Effector CD8-positive, alpha-beta T cell (primary cell): ENCODE results near the gene ATF2.
"Not testable (repeated sequence)": the region's sequence is repeated elsewhere in the genome, so short reads cannot be mapped to it uniquely, and the experiment has no call there.

Experiments
- DNase-seq: peaks from one replicate; lab custom pipeline; 2025; lab: John Stamatoyannopoulos, UW

ATF2 gene

DNA sequence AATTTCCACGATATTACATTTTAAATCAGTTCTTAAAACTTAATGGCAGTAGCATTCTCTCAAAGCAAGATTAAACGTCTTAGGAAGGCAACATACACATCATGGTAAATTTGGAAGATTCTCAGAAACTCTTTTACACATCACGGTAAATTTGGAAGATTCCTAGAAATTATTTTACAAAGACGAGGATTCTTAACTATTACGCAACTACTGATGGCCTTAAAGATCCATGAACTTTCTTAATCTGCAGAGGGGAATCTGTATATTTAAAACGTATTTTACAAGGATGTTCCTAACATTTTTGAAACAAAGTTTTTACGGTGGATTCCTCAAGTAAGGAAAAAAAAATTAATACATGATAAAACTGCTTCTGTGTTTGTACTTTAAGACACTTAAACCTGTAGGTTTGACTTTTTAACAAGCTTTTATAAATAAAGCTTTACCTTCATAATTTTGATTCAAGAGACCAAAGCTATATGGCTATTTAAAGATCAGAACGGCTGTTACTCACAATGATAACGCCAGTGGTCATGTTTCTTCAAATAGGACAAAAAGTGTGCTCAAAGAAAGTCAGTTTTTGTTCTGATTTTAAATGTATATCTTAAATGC lies 1.7 kb downstream of the ATF2 start:
- no peak for DNase-seq

DNA sequence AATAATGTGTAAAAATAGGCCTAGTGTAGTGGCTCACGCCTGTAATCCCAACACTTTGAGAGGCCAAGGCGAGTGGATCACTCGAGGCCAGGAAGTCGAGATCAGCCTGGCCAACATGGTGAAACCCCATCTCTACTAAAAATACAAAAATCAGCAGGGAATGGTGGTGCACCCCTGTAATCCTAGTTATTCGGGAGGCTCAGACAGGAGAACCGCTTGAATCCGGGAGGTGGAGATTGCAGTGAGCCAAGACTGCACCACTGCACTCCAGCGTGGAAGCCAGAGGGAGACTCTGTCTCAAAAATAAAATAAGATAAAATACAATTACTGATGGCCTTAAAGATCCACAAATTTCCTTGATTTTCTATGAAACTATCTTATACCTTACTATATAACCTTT lies 3.8 kb downstream of the ATF2 start:
- DNase-seq: no peak

DNA sequence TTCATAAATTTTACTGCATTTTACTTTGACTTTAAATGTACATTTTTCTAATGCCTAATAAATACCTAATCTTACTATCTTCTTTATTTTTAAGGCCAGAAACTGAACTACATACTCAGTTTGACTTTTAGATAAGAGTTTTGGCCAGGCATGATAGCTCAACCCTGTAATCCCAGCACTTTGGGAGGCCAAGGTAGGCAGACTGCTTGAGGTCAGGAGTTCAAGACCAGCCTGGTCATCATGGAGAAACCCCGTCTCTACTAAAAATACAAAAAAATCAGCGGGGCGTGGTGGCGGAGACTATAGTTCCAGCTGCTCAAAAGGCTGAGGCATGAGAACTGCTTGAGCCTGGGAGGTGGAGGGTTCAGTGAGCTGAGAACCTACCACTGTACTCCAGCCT lies 9.1 kb downstream of the ATF2 start:
- no peak for DNase-seq

DNA sequence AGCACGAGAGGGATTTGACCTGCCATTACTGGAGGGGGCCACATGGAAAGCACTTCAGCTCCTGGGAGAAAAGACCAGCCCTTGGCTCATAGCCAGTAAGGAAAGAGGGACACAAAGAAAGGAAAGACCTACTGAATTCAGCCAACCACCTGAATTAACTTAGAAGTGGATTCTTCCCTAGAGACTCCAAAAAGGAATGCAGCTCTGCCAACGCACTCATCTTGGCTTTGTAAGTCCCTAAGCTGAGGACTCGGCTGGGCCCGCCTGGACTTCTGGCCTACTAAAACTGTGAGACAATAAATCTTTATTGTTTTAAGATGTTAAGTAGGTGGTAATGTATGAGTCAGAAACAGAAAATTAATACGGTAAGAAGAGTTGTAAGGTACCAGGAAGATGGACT lies 11.5 kb downstream of the ATF2 start:
- no peak for DNase-seq

DNA sequence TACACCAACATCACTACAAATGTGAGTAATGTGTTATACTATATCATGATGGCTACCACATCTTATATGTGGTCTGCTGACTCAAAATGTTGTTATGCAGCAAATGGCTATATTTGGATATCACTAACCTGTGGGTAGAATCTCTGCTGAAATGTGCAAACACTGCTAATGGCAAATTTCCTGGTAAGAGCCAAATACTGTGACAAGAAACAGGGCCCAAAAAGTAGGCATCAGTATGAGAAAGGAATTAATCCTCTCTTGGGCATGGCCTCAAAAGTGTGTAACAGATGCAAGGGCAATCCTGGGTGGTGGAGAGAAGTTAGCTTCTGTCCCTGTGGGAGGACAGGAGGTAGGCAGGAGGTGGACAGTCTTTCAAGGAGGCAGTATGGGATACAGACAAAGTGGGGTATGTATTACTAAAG lies 13.3 kb downstream of the ATF2 start:
- DNase-seq: no peak

DNA sequence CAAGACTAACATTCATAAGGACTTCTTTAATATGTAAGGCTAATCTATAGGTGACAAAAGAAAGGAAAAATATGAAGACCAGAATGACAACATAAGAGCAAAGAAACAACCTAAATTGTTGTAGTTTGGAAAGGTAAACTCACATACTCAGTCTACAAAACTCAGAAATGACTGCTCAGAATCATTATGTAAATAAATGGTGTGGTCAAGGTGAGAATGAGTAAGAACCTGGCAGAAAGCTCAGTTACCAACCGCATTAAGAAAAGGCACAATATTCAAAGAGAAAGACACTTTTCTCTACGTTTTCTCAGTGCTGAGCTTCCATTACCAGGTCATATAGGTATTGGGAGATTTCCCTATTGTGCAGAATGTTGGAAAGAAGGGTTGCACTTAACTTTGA lies 15.8 kb downstream of the ATF2 start:
- DNase-seq: no peak

DNA sequence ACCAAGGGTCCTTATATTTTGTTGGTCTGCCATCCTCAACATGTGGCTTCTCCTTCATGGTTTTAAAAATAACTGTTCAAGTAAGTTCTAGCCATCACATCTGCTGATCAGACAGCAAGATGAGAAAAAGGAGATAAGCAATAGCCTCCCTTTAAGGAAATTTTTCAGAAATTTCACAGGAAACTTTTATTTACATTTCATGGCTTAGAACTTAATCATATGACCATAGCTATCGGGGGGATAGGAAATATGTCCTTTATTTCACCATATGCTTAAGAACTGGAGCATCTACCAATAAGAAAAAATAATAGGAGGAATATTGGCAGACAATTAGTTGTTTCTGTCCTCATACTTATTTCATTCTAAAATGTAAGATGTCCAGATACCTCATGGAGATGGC lies 16.2 kb downstream of the ATF2 start:
- DNase-seq: no peak

DNA sequence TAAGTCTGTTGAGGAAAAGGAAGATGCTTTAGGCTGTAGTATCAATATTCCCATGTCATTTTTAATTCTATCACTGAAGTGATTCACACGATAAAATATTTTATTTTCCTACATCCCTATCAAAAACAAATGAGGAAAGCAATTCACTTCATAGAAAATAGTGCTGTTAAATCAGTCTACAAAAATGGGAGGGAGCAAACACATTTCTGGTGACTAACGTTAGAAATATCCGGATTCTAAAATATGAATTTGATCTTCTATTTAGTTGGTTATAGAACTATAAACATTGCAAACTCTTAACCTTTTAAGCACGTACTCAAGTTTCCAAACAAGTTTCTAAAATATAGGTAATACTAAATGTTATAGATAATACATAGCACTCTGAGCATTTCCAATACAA lies 20.8 kb downstream of the ATF2 start:
- DNase-seq: no peak

DNA sequence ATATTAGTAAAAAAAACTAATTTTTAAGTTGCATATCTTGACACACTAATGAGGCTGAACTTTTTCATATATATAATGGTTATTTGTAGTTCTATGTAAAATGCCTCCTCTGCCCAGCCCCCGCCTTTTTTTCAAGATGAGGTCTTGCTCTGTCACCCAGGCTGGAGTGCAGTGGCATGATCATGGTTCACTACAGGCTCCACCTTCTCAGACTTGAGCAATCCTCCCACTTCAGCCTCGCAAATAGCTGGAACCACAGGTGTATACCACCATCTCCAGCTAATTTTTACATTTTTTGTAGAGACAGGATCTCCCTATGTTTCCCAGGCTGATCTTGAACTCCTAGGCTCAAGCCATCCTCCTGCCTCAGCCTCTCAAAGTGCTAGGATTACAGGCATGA lies 24.3 kb downstream of the ATF2 start:
- DNase-seq: no peak

DNA sequence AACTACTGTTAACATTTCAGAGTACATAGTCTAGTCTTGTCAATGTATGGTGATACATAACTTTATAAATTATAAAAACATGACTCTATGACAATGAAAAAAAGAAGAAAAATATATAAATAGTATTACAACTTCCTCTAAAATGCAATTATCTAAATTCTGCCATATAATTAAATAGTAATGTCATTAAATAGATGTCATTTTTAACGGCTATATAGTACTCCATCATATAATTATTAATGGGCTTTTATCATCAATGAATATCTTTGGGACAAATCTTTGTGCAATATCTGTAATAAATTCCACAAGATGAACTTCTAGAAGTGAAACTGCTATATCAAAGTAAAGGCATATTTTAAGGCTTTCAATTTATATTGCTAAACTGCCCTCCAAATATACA lies 24.8 kb downstream of the ATF2 start:
- no peak for DNase-seq

DNA sequence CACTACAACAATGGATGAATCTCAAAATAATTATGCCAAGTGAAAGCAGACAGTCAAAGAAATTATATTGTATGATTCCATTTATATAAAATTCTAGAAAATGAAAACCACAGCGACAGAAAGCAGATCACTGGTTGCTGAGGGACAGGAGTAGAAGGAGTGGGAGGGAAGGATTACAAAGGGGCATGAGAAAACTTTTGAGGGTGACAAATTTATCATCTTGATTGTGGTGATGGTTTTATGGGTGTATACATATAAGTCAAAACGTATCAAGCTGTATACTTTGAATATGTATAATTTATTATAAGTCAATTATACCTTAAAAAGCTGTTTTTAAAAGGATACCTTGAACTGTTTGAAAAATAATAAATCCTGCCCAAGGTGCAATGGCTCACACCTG lies 27.7 kb downstream of the ATF2 start:
- no peak for DNase-seq

DNA sequence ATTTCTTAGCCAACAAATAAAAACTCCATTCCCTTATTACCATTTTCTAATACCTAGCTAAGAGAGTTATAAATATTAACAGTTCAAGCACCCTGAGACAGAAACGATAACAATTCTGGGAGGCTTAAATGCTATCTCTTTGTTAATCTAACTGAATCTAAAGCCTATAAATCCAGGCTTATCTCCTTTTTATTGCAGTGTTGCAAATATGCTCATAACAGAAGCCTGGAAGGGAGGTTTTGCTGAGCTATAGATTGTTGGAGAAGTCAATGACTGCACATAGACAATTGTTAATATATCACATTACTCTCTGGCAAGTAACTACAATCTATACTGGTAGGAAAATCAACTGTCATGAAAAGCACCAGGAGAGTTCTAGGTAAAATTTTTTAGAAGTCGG lies 30.2 kb downstream of the ATF2 start:
- no peak for DNase-seq

DNA sequence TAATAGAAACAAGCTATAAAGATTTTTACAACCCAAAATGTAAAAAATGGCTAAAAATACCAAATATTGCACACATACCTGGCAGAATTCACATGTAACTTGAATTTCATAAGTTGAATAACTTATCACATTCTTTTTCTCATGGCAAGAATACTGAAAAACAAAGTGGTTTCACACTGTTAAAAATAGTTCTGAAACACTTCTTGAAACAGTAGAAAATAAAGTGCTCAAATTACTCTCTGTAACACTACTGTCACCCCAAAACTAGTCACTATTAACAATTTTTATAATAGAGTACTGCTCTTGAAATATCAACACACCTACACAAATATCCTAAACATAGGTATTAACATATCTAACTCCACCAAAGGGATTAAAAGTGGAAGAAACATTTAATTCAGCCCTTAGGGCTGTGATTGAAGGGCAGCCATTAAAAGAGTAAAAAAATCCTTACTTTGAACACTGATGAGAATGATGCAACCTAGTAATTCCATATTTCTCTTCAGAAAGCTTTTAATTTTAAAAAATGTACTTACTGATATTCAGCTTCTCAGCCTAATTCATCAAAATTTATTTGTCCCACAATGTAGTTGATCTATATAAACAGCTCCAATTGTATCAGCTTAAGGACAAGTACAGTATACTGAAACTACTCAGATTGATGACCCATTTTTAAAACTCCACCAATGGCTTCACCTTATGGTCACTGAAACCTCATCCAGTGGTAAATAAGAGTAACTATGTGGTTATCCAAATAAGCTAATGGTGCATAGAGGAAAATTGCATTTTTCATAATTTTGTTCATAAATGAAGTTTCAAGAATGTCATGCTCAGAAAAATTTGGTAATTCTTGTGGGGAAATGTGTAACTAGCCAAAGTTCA lies 31.4 kb downstream of the ATF2 start:
- DNase-seq: no peak

DNA sequence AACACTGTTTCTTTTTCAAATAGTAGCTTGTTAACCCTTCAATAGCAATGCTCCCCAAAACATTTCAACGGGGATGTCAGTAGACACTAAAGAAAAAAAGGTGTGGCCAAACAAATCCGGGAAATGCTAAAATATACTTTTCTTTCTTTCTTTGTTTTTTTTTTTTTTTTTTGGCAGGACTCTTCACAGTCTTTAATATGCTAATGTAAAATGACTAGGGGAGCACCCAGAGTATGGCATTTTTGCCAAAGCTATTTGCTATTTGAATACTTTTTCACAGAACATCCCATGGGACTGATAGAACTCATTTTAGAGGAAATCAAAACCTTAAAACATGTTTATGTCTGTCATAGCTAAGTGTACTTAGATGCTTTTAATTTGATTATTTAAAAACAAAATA lies 32.1 kb downstream of the ATF2 start:
- DNase-seq: no peak

DNA sequence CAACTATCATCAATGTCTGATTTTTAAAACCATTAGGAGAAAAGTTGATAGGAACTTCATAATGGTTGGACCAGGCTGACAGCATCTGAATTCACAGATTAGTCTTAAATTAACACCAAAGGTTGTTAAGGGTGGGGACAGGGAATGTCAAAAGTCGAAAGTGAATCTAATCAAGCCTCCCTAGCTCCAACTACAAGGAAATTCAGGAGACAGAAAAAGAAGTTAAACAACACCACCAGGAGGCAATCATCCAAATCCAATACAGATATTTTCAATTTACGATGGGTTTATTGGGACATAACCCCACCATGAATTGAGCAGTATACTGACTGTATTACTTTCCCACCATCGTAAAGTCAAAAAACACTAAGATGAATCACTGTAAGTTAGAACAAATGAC lies 32.8 kb downstream of the ATF2 start:
- no peak for DNase-seq

DNA sequence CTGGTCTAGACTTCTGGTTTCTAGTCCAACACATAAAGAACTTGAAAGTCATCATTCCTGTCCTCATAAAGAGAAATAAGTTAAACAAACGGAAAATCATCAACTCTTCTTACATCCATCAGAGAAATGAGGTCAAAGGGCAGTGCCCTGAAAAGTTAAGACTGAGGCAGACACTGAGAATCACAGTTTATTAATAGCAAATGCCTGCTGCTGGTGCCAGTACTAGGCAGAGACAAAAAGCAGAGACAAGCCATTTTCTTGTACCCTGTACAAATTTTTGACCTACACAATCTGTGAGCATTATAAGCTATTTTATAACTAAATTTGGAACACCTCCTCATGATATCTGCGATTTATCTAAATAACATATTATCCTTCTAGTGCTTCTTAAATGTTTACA lies 36.8 kb downstream of the ATF2 start:
- DNase-seq: no peak

DNA sequence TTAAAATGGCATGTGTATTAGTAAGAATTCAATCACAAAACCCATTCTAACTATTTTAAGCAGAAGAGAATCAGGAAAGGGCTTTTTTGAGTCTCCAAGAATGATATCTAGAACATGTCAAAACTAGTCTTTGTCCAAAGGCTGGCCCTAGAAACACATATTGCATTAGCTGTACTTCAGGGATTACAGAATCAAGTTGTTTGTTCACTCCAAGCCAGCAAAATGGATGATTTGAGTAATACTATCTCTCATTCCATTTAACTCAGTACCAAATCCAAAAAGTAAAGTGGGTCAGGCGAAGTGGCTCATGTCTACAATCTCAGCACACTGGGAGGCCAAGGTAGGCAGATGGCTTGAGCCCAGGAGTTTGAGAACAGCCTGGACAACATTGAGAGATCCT lies 41.3 kb downstream of the ATF2 start:
- DNase-seq: no peak

DNA sequence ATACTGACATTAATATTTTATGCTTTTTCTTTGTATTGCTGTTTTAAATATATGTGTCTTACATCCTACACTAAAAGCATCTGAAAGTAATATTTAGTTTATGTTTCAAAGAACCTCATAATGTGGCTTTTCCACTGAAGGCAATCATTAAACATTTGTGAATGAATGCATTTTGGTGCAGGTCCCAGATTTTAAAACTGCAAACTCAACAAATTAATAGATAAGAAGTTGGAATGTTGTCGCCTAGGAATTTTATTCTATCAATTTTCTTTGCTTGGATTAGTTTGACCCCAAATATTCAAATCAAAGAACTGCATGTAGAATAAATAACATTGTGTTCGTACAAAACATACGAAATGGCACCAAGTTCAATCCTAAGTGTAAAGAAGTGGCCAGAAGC lies 44.7 kb downstream of the ATF2 start:
- no peak for DNase-seq

DNA sequence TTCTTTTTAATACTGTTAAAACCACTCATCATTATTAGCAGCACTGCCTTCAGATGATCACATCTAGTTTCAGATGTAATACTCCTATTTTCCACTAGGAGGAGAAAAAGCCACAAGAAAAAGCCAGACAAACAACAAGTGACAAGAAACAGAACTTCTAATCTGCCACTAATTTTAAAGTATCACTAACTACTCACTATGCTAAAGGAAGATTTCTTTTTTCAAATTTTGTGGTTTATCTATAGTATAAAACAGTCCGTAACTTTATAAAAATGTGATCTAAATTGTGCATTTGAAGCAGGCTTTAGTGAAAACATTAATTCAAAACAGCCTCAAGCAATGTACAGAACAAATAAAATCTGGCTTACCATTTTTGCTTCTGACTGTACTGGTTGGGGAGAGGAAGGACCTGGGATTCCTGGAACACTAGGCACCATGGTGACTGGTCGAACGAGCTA lies 56.8 kb downstream of the ATF2 start:
- DNase-seq: no peak

DNA sequence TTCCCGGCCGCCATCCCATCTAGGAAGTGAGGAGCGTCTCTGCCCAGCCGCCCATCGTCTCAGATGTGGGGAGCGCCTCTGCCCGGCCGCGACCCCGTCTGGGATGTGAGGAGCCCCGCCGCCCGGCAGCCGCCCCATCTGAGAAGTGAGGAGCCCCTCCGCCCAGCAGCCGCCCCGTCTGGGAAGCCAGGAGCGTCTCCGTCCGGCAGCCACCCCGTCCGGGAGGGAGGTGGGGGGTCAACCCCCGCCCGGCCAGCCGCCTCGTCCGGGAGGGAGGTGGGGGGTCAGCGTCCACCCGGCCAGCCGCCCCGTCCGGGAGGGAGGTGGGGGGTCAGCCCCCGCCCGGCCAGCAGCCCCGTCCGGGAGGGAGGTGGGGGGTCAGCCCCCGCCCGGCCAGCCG lies 59.9 kb downstream of the ATF2 start:
- not testable (repeated sequence) for DNase-seq

DNA sequence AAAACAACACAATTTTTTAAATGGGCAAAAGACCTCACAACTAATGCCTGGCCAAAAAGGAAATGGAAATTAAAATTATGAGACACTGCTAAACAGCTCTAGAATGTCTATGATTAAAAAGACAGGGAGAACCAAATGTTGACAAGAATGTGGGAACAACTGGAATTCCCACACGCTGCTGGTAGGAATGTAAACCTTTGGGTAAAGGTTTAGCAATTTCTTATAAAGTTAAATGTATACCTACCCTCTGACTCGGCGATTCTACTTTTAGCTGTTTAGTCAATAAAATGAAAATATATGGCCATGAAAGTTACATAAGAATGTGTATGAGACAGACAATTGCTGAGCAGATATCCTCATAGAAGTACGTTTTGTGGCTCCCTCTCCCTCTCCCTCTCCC lies 60.9 kb downstream of the ATF2 start:
- no peak for DNase-seq

DNA sequence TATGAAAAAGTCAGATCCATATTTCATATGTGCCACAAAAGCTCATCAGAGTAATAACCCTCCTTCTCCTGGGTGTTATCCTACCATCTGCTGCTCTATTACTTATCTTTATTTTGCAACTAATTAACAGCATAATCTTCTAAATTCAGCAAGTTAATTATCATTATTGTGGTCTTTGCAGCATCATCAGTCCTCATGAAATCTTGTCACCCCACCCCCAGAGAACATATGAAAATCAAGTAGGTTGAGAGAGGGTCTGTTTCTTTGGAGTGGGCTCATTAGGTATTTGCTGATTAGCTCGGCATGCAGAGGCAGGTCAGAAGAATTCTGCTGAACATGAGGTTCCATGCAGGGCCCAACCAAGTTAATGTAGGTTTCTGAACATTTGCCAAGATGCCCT lies 64.8 kb downstream of the ATF2 start:
- no peak for DNase-seq

DNA sequence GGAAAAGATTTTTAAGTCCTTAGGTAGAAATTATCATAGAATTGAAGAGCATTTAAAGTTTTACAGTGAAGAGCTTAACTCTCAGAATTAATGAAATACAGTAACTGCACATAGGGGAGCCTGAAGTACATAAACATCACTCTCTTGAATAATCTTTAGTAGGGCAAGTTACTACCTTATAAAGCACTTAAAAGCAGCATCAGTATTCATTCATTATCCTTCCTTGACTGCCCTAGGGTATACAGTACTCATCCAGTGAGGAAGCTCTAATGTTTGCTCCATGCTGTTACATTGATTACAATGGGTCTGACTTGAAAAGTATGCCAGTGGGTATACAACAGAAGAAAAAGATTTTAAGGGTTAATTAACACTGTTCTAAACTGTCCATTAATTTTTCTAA lies 66.5 kb downstream of the ATF2 start:
- no peak for DNase-seq

DNA sequence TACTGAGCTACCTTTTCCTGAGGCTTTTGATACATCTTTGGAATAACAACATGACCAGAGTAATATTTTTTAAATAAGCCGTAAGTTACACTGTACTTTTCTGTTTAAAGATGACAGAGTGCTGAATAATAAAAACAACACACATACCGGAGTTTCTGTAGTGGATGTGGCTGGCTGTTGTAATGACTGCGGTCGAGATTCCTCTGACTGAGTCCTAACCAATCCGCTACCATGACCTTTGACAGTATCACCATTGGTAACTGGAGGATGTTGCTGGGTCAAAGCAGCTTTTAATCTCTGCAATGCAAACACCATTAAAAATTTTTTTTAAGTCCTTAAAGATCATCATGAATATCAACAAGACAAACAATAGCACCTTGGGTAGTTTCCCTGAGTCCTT lies 70.7 kb downstream of the ATF2 start:
- no peak for DNase-seq
